T-helper 22 cell (primary cell): ENCODE data around the gene NUP93.

ENCODE experiments used
- DNase-seq: peaks from one replicate; pipeline ENCODE4 v3.0.0-alpha.2; 2020; ENCODE audit warnings: low read depth

NUP93 gene

DNA sequence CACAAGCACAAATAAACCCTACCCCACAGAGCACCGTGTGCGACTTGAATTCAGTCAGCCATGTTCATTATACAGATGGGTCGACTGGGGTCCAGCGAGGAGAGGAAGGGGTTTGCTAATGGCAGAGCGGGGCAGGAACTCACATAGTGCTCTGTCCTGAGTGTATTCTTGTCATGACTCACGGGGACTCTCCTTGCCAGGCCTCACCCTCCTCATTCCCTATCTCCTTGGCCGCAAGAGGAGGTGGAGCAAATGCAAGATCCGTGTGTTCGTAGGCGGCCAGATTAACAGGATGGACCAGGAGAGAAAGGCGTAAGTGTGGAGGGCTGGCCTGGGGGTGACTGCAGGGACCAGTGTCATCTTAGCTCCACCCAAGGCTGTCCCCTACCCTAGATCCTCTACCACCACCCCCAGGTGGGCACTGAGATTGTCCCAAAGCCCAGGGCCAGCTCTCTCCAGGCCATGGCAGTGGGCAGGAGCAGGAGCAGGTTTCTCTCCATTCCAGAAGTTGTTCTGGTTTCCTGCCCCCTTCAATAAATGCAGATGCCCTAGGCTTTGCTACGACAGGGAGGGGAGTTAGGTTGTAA is 164.5 kb downstream of the NUP93 start:
- DNase-seq: no peak

DNA sequence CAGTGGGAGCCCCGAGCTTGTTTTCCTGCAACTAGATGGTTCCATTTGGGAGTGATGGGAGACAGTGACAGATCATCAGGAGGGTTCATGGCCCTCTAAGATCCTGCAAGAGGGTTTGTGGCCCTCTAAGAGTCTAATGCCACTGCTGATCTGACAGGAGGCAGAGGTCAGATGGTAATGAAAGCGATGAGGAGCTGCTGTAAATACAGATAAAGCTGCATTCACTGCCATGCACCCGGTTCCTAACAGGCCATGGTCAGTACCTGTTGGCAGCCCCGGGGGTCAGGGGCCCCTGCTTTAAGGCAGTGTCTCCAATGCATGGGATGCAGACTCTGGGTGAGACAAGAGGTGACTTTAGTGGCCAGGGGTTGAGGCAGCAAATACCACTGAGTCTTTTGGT is 165.9 kb downstream of the NUP93 start:
- no peak for DNase-seq

DNA sequence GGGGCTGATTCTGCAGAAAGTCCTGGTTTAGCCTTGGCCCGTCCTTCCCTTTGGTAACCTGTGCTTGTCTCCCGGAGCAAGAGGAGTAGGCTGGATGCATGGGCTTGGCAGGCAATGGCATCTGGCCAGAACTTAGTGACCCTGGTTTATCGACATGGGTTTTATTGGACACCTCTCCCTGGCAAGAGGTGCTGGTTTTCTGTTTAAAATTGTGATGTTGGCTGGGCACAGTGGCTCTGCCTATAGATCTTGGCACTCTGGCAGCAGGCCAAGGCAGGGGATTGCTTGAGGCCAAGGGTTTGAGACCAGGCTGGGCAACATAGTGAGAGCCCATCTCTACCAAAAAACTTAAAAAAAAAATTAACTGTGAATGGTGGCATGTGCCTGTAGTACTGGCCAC is 166.3 kb downstream of the NUP93 start:
- DNase-seq: no peak

DNA sequence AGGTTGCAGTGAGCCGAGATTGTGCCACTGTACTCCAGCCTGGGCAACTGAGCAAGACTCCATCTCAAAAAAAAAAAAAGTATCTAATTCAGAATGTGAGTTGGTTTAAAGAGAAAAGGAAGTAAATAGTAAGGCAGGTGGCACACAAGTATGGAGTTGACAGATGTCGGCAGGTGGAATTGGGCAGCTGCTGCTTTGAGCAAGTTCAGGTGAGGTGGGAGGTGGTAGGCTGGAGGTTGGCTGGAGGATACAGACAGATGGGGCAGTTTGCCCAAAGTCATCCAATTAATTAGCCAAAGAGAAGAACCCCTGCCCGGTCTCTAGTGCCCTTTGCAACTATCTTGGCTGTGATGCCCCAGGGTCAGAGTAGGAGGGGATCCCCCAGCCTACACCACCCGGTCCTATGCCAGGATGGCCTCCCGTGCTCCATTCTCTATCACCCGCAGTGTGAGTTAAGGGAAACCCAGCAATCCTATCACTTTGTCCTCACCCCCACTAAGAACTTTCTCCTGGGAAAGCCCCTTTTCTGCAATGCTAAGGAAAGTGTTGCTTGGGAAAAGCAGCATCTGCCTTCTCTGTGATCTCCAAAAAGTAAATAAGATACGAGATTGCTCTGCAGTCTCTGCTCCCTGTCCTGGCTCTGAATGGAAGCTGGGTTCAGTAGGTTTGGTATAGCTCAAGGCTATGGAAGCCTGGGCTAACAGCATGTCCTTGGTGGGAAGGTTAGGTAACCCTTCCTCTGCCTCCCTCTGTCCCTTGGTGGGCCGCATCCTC is 167.3 kb downstream of the NUP93 start:
- DNase-seq: no peak

DNA sequence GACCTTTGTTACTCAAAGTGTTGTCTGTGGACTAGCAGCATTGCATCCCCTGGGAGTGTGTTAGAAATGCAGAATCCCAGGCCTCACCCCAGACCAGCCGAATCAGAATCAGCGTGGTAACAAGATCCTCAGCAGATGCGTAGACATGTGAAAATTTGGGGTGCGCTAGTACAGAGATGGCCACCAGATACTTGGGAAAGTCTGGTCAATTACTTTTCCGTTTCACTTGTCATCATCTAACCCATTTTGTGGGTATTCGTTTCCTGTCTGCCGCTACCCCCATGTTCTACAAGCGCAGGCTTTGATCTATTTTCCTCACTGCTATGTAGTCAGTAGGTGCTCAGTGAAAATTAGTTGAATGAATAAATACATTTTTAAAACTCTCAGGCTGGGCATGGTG is 168.9 kb downstream of the NUP93 start:
- no peak for DNase-seq
